ENCODE data around the gene FAM81A.

FAM81A gene

DNA sequence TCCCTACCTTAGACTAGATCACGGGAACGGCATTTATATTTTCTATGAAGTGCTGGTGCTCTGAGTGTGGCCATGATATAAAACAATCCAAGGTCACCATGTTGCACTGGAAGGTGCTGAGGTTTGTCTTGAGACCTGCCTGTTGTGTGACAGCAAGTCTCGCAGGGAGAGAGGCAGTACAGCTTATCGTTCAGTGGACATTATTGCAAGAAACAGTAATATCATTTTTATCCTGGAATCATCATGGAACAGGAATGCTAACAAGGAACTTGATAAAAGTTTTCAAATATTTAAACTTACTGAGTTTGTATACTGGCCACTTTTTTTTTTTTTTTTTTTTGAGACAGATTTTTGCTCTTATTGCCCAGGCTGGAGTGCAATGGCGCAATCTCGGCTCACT lies 133.6 kb downstream of the FAM81A start:
- H3K27me3 Mint-ChIP-seq = peaks cover 10% of the 10 kb centered on the region
- peaks cover 22% of the 10 kb centered on the region for H3K4me1 Mint-ChIP-seq (ENCODE audit: low read depth)
- intact Hi-C loops (cut with micrococcal nuclease) = no loop called here
- no peaks in the 10 kb centered on the region for H3K36me3 Mint-ChIP-seq (ENCODE audit: low read depth)
- no peaks in the 10 kb centered on the region for H3K9me3 Mint-ChIP-seq
- no peak overlapping the region for H3K4me3 Mint-ChIP-seq
- no peak overlapping the region for H3K27ac Mint-ChIP-seq
